Measurements from ENCODE around the gene CDK1. TPM values are rescaled to one million over a fixed set of nuclear protein-coding genes. Genes with fewer than 3 reads are reported as not detected.

Gene CDK1
- total and polyA plus RNA-seq, 7 experiments from 2014 or later: 0.15 to 90.7 (median 1.1) TPM

- peaks cover 0 to 1% (median 0%) of the 10 kb centered on the region in 11 donors for H3K9me3 Mint-ChIP-seq
- POLR2A ChIA-PET: no interaction called here
- no peak overlapping the region for H3K27ac Mint-ChIP-seq
- Histone ChIP-seq H3K9me3 (ENCODE audit: control insufficient read depth in 2 of 3, low read length in 3 of 3) (no peaks in the 10 kb centered on the region), H3K4me1 (ENCODE audit: control insufficient read depth in 2 of 2, insufficient read depth in 2 of 2, low read length in 2 of 2) (no peaks in the 10 kb centered on the region), H3K4me3 (ENCODE audit: low read length) (no peak overlapping the region), H3K36me3 (ENCODE audit: control insufficient read depth in 2 of 3, insufficient read depth in 3 of 3, low read length in 3 of 3) (no peaks in the 10 kb centered on the region), H3K27me3 (ENCODE audit: control insufficient read depth in 2 of 2, insufficient read depth in 2 of 2, low read length in 2 of 2) (no peaks in the 10 kb centered on the region), H3K27ac (ENCODE audit: low read depth, low read length) (no peak overlapping the region)
- intact Hi-C loops (cut with micrococcal nuclease): no loop called here
- peaks cover 0 to 4% (median 0%) of the 10 kb centered on the region in 7 donors for H3K4me1 Mint-ChIP-seq
- H3K4me3 Mint-ChIP-seq: no peak overlapping the region
- DNase-seq: no peak
- H3K36me3 Mint-ChIP-seq: peaks cover 0 to 6% (median 0%) of the 10 kb centered on the region in 5 donors
- no peak for ATAC-seq
- peaks cover 0 to 4% (median 0%) of the 10 kb centered on the region in 5 donors for H3K27me3 Mint-ChIP-seq
- CTCF ChIA-PET: no interaction called here
These were observed 25.6 kb downstream of the CDK1 start for GRCh38 chr10:60803865-60804264.

- CTCF ChIA-PET: no interaction called here
- ATAC-seq: no peak
- H3K27me3 ChIP-seq (ENCODE audit: control insufficient read depth in 2 of 2, insufficient read depth in 2 of 2, low read length in 2 of 2): no peaks in the 10 kb centered on the region
- no peak overlapping the region for H3K27ac ChIP-seq (ENCODE audit: low read depth, low read length)
- Mint-ChIP-seq H3K27me3 (peaks cover 0 to 4% (median 0%) of the 10 kb centered on the region in 5 donors), H3K4me1 (peaks cover 0 to 4% (median 0%) of the 10 kb centered on the region in 7 donors), H3K36me3 (peaks cover 0 to 6% (median 0%) of the 10 kb centered on the region in 5 donors), H3K27ac (no peak overlapping the region), H3K4me3 (no peak overlapping the region), H3K9me3 (peaks cover 0 to 1% (median 0%) of the 10 kb centered on the region in 11 donors)
- POLR2A ChIA-PET: no interaction called here
- no peaks in the 10 kb centered on the region for H3K36me3 ChIP-seq (ENCODE audit: control insufficient read depth in 2 of 3, insufficient read depth in 3 of 3, low read length in 3 of 3)
- no peak overlapping the region for H3K4me3 ChIP-seq (ENCODE audit: low read length)
- DNase-seq: no peak
- no peaks in the 10 kb centered on the region for H3K9me3 ChIP-seq (ENCODE audit: control insufficient read depth in 2 of 3, low read length in 3 of 3)
- intact Hi-C loops (cut with micrococcal nuclease): no loop called here
- no peaks in the 10 kb centered on the region for H3K4me1 ChIP-seq (ENCODE audit: control insufficient read depth in 2 of 2, insufficient read depth in 2 of 2, low read length in 2 of 2)
These were observed 28.6 kb downstream of the CDK1 start for GRCh38 chr10:60806921-60807320.

- no peaks in the 10 kb centered on the region for H3K27me3 ChIP-seq (ENCODE audit: control insufficient read depth in 2 of 2, insufficient read depth in 2 of 2, low read length in 2 of 2)
- Mint-ChIP-seq H3K4me1 (peaks cover 0 to 4% (median 0%) of the 10 kb centered on the region in 7 donors), H3K36me3 (peaks cover 0 to 6% (median 0%) of the 10 kb centered on the region in 5 donors)
These were observed 29.2 kb downstream of the CDK1 start for GRCh38 chr10:60807499-60807898.

GRCh38 chr10:60808036-60808435, 29.8 kb downstream of the CDK1 start:
- DNase-seq: no peak
- H3K4me1 Mint-ChIP-seq: peaks cover 0 to 4% (median 0%) of the 10 kb centered on the region in 7 donors
- H3K36me3 Mint-ChIP-seq: peaks cover 0 to 6% (median 0%) of the 10 kb centered on the region in 5 donors
- H3K9me3 Mint-ChIP-seq: peaks cover 0 to 1% (median 0%) of the 10 kb centered on the region in 11 donors
- H3K36me3 ChIP-seq (ENCODE audit: control insufficient read depth in 2 of 3, insufficient read depth in 3 of 3, low read length in 3 of 3): no peaks in the 10 kb centered on the region
- H3K27me3 ChIP-seq (ENCODE audit: control insufficient read depth in 2 of 2, insufficient read depth in 2 of 2, low read length in 2 of 2): no peaks in the 10 kb centered on the region
- intact Hi-C loops (cut with micrococcal nuclease): no loop called here
- H3K27ac Mint-ChIP-seq: no peak overlapping the region
- no peaks in the 10 kb centered on the region for H3K4me1 ChIP-seq (ENCODE audit: control insufficient read depth in 2 of 2, insufficient read depth in 2 of 2, low read length in 2 of 2)
- ChIA-PET CTCF (no interaction called here), POLR2A (no interaction called here)
- no peak overlapping the region for H3K4me3 ChIP-seq (ENCODE audit: low read length)
- ATAC-seq: no peak
- H3K4me3 Mint-ChIP-seq: no peak overlapping the region
- no peak overlapping the region for H3K27ac ChIP-seq (ENCODE audit: low read depth, low read length)
- peaks cover 0 to 4% (median 0%) of the 10 kb centered on the region in 5 donors for H3K27me3 Mint-ChIP-seq
- no peaks in the 10 kb centered on the region for H3K9me3 ChIP-seq (ENCODE audit: control insufficient read depth in 2 of 3, low read length in 3 of 3)

More at GRCh38 chr10:60807499-60807898, 29.2 kb downstream of the CDK1 start:
- H3K27me3 Mint-ChIP-seq: peaks cover 0 to 4% (median 0%) of the 10 kb centered on the region in 5 donors
- ChIA-PET CTCF (no interaction called here), POLR2A (no interaction called here)
- Histone ChIP-seq H3K27ac (ENCODE audit: low read depth, low read length) (no peak overlapping the region), H3K9me3 (ENCODE audit: control insufficient read depth in 2 of 3, low read length in 3 of 3) (no peaks in the 10 kb centered on the region), H3K4me1 (ENCODE audit: control insufficient read depth in 2 of 2, insufficient read depth in 2 of 2, low read length in 2 of 2) (no peaks in the 10 kb centered on the region), H3K4me3 (ENCODE audit: low read length) (no peak overlapping the region), H3K36me3 (ENCODE audit: control insufficient read depth in 2 of 3, insufficient read depth in 3 of 3, low read length in 3 of 3) (no peaks in the 10 kb centered on the region)
- ATAC-seq (no peak), DNase-seq (no peak)
- intact Hi-C loops (cut with micrococcal nuclease): no loop called here
- H3K9me3 Mint-ChIP-seq: peaks cover 0 to 1% (median 0%) of the 10 kb centered on the region in 11 donors
- no peak overlapping the region for H3K27ac Mint-ChIP-seq
- H3K4me3 Mint-ChIP-seq: no peak overlapping the region

- no peaks in the 10 kb centered on the region for H3K9me3 ChIP-seq (ENCODE audit: control insufficient read depth in 2 of 3, low read length in 3 of 3)
- DNase-seq (no peak), ATAC-seq (no peak)
- Mint-ChIP-seq H3K4me1 (peaks cover 0 to 1% (median 0%) of the 10 kb centered on the region in 7 donors), H3K27ac (no peak overlapping the region), H3K9me3 (peaks cover 0 to 1% (median 0%) of the 10 kb centered on the region in 11 donors), H3K4me3 (no peak overlapping the region), H3K27me3 (peaks cover 0 to 4% (median 0%) of the 10 kb centered on the region in 5 donors), H3K36me3 (peaks cover 0 to 5% (median 0%) of the 10 kb centered on the region in 5 donors)
- H3K4me3 ChIP-seq (ENCODE audit: low read length): no peak overlapping the region
- ChIA-PET POLR2A (no interaction called here), CTCF (no interaction called here)
- no peaks in the 10 kb centered on the region for H3K4me1 ChIP-seq (ENCODE audit: control insufficient read depth in 2 of 2, insufficient read depth in 2 of 2, low read length in 2 of 2)
- H3K27ac ChIP-seq (ENCODE audit: low read depth, low read length): no peak overlapping the region
- H3K27me3 ChIP-seq (ENCODE audit: control insufficient read depth in 2 of 2, insufficient read depth in 2 of 2, low read length in 2 of 2): no peaks in the 10 kb centered on the region
- intact Hi-C loops (cut with micrococcal nuclease): no loop called here
- H3K36me3 ChIP-seq (ENCODE audit: control insufficient read depth in 2 of 3, insufficient read depth in 3 of 3, low read length in 3 of 3): no peaks in the 10 kb centered on the region
These were observed 30.9 kb downstream of the CDK1 start for GRCh38 chr10:60809157-60809556.

GRCh38 chr10:60810437-60811182, 32.3 kb downstream of the CDK1 start:
- intact Hi-C loops (cut with micrococcal nuclease): loop anchor here in 1 of 2 donors (10.0 kb wide), 1 partner anchor 1054 kb away; no protein-coding TSS in a partner anchor
- Histone ChIP-seq H3K27ac (ENCODE audit: low read depth, low read length) (no peak overlapping the region), H3K27me3 (ENCODE audit: control insufficient read depth in 2 of 2, insufficient read depth in 2 of 2, low read length in 2 of 2) (no peaks in the 10 kb centered on the region), H3K4me3 (ENCODE audit: low read length) (no peak overlapping the region), H3K36me3 (ENCODE audit: control insufficient read depth in 2 of 3, insufficient read depth in 3 of 3, low read length in 3 of 3) (no peaks in the 10 kb centered on the region), H3K9me3 (ENCODE audit: control insufficient read depth in 2 of 3, low read length in 3 of 3) (no peaks in the 10 kb centered on the region), H3K4me1 (ENCODE audit: control insufficient read depth in 2 of 2, insufficient read depth in 2 of 2, low read length in 2 of 2) (no peaks in the 10 kb centered on the region)
- no peak overlapping the region for H3K27ac Mint-ChIP-seq
- peaks cover 0 to 1% (median 0%) of the 10 kb centered on the region in 11 donors for H3K9me3 Mint-ChIP-seq
- DNase-seq (no peak), ATAC-seq (no peak)
- no peaks in the 10 kb centered on the region for H3K36me3 Mint-ChIP-seq
- H3K4me3 Mint-ChIP-seq: no peak overlapping the region
- ChIA-PET POLR2A (no interaction called here), CTCF (no interaction called here)
- H3K4me1 Mint-ChIP-seq: no peaks in the 10 kb centered on the region
- H3K27me3 Mint-ChIP-seq: peaks cover 0 to 4% (median 0%) of the 10 kb centered on the region in 5 donors

Data from naive thymus-derived CD4-positive, alpha-beta T cell (primary cell).